Neural cell (in vitro differentiated cells): ENCODE data around the gene CPD. TPM values are rescaled to one million over a fixed set of nuclear protein-coding genes. Genes with fewer than 3 reads are reported as not detected.

Experiments
- H2AFZ ChIP-seq: fragments of 200-600, 300-800 bp; sonication (generic), shearing (Covaris generic); 2 replicates; pipeline ENCODE4 v1.6.0; 2014; ENCODE audit warnings: low read depth, mild to moderate bottlenecking, antibody characterized with exemption, low read length, moderate library complexity
- H3F3A ChIP-seq: fragments of 200-600 bp; shearing (Covaris generic); 2 replicates; pipeline ENCODE4 v1.6.1; 2016; ENCODE audit warnings: mild to moderate bottlenecking, moderate library complexity, mixed read lengths, antibody characterized with exemption, low read length; ENCODE audit not compliant: insufficient read depth, poor library complexity, severe bottlenecking
- H3K27ac ChIP-seq: fragments of 200-600, 300-800 bp; sonication (generic), shearing (Covaris generic); 2 replicates; pipeline ENCODE4 v1.5.1; 2014; ENCODE audit warnings: mild to moderate bottlenecking, low read length, moderate library complexity
- H3K27me3 ChIP-seq: fragments of 300-800, 200-600 bp; sonication (generic), shearing (Covaris generic); 2 replicates; pipeline ENCODE4 v1.6.0; 2014; ENCODE audit warnings: mild to moderate bottlenecking, low read depth, low read length, moderate library complexity; ENCODE audit not compliant: insufficient read depth
- H3K36me3 ChIP-seq: fragments of 300-800, 200-600 bp; sonication (generic), shearing (Covaris generic); 2 replicates; pipeline ENCODE4 v1.5.1; 2014; ENCODE audit warnings: mild to moderate bottlenecking, antibody characterized with exemption, low read length, moderate library complexity; ENCODE audit not compliant: insufficient read depth
- H3K4me2 ChIP-seq: fragments of 300-800, 200-600 bp; sonication (generic), shearing (Covaris generic); 2 replicates; pipeline ENCODE4 v1.6.0; 2014; ENCODE audit warnings: mild to moderate bottlenecking, low read length
- H3K4me3 ChIP-seq: fragments of 300-800, 200-600 bp; sonication (generic), shearing (Covaris generic); 2 replicates; pipeline ENCODE4 v1.5.1; 2014; ENCODE audit warnings: mild to moderate bottlenecking, low read length, moderate library complexity
- H3K79me2 ChIP-seq: fragments of 200-600 bp; shearing (Covaris generic); replicated peaks from 2 replicates; pipeline ENCODE4 v1.6.0; 2014; ENCODE audit warnings: mild to moderate bottlenecking, low read length, moderate library complexity; ENCODE audit not compliant: insufficient read depth
- H3K9ac ChIP-seq: fragments of 300-800, 200-600 bp; sonication (generic), shearing (Covaris generic); 2 replicates; pipeline ENCODE4 v1.6.1; 2016; ENCODE audit warnings: mild to moderate bottlenecking, low read length, mixed read lengths
- H3K9me2 ChIP-seq: fragments of 200-600 bp; shearing (Covaris generic); 2 replicates; pipeline ENCODE4 v1.6.1; 2016; ENCODE audit warnings: mild to moderate bottlenecking, low read length, mixed read lengths; ENCODE audit not compliant: insufficient read depth
- H3K9me3 ChIP-seq: fragments of 200-600, 300-800 bp; sonication (generic), shearing (Covaris generic); 2 replicates; pipeline ENCODE4 v1.6.1; 2016; ENCODE audit warnings: mild to moderate bottlenecking, mixed run types, low read length, moderate library complexity, mixed read lengths
- H4K20me1 ChIP-seq: fragments of 200-600 bp; shearing (Covaris generic); 2 replicates; pipeline ENCODE4 v1.6.1; 2016; ENCODE audit warnings: mild to moderate bottlenecking, mixed run types; ENCODE audit not compliant: insufficient read depth
- EP300 ChIP-seq: fragments of 450-650 bp; conservative IDR thresholded peaks from 2 replicates; pipeline ENCODE4 v1.6.1; 2014; ENCODE audit warnings: antibody characterized with exemption, mild to moderate bottlenecking, moderate library complexity; ENCODE audit not compliant: poor library complexity, severe bottlenecking
- EZH2 ChIP-seq: fragments of 200-600, 300-800 bp; shearing (Covaris generic), sonication (generic); IDR thresholded peaks from 2 replicates; pipeline ENCODE4 v1.6.1; 2014; ENCODE audit warnings: antibody characterized with exemption, low read length, borderline replicate concordance, mild to moderate bottlenecking; ENCODE audit not compliant: insufficient read depth, poor library complexity, severe bottlenecking
- MXI1 ChIP-seq: fragments of 450-650 bp; conservative IDR thresholded peaks from 2 replicates; pipeline ENCODE4 v1.6.1; 2014; ENCODE audit warnings: antibody characterized with exemption, mild to moderate bottlenecking; ENCODE audit not compliant: poor library complexity, severe bottlenecking
- POLR2AphosphoS5 ChIP-seq: IDR thresholded peaks from 2 replicates; pipeline ENCODE4 v1.6.1; 2012
- RAD21 ChIP-seq: fragments of 450-650 bp; conservative IDR thresholded peaks from 2 replicates; pipeline ENCODE4 v1.6.1; 2014; ENCODE audit warnings: antibody characterized with exemption, mild to moderate bottlenecking, moderate library complexity
- REST ChIP-seq: IDR thresholded peaks from 2 replicates; pipeline ENCODE4 v1.6.1; 2012; ENCODE audit warnings: borderline replicate concordance
- SMC3 ChIP-seq: fragments of 450-650 bp; conservative IDR thresholded peaks from 2 replicates; pipeline ENCODE4 v1.6.1; 2014; ENCODE audit warnings: antibody characterized with exemption, mild to moderate bottlenecking, moderate library complexity; ENCODE audit not compliant: poor library complexity
- TAF1 ChIP-seq: IDR thresholded peaks from 2 replicates; pipeline ENCODE4 v1.6.1; 2012; ENCODE audit warnings: low read depth
- polyA plus RNA-seq: library from polyadenylated mRNA; depleted of rRNA; stranded (reverse); fragments of >200 nt; gene quantifications from 2 replicates; pipeline ENCODE4 v1.2.3, GENCODE V29; 2014
- TF ChIP-seq, protein P1 (sequence below): fragments of 450-650 bp; IDR thresholded peaks from 2 replicates; pipeline ENCODE4 v1.5.1; 2014; ENCODE audit warnings: antibody characterized with exemption, mild to moderate bottlenecking, moderate library complexity; ENCODE audit not compliant: poor library complexity, severe bottlenecking

CPD gene
- polyA plus RNA-seq, 1 donor from 2014 or later, result 14.1 TPM

- no peaks in the 10 kb centered on the region for H3K27me3 ChIP-seq
- no peaks in the 10 kb centered on the region for H3K9me2 ChIP-seq
- H3K4me3 ChIP-seq, result no peak overlapping the region
- no peaks in the 10 kb centered on the region for H3K36me3 ChIP-seq
- H4K20me1 ChIP-seq, result no peaks in the 10 kb centered on the region
- H3K9ac ChIP-seq, result no peak overlapping the region
- no peak overlapping the region for H3K27ac ChIP-seq
- no peak for TF ChIP-seq SMC3
- no peak for TF ChIP-seq POLR2AphosphoS5
- TF ChIP-seq REST, result no peak
- no peak for TF ChIP-seq EP300
- TF ChIP-seq EZH2, result no peak
- TF ChIP-seq RAD21, result no peak
- TF ChIP-seq, protein P1, sequence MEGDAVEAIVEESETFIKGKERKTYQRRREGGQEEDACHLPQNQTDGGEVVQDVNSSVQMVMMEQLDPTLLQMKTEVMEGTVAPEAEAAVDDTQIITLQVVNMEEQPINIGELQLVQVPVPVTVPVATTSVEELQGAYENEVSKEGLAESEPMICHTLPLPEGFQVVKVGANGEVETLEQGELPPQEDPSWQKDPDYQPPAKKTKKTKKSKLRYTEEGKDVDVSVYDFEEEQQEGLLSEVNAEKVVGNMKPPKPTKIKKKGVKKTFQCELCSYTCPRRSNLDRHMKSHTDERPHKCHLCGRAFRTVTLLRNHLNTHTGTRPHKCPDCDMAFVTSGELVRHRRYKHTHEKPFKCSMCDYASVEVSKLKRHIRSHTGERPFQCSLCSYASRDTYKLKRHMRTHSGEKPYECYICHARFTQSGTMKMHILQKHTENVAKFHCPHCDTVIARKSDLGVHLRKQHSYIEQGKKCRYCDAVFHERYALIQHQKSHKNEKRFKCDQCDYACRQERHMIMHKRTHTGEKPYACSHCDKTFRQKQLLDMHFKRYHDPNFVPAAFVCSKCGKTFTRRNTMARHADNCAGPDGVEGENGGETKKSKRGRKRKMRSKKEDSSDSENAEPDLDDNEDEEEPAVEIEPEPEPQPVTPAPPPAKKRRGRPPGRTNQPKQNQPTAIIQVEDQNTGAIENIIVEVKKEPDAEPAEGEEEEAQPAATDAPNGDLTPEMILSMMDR, result no peak
- TF ChIP-seq TAF1, result no peak
- no peaks in the 10 kb centered on the region for H3K79me2 ChIP-seq
- no peak overlapping the region for H3K4me2 ChIP-seq
- no peaks in the 10 kb centered on the region for H3F3A ChIP-seq
- H2AFZ ChIP-seq, result no peak overlapping the region
- H3K9me3 ChIP-seq, result no peaks in the 10 kb centered on the region
Measured at GRCh38 chr17:30358055-30358760, 20.5 kb upstream of the CPD start.

GRCh38 chr17:30360086-30360808, 18.5 kb upstream of the CPD start:
- no peak overlapping the region for H3K9ac ChIP-seq
- no peaks in the 10 kb centered on the region for H4K20me1 ChIP-seq
- no peak overlapping the region for H2AFZ ChIP-seq
- no peak overlapping the region for H3K4me3 ChIP-seq
- TF ChIP-seq RAD21 (no peak), TAF1 (no peak), MXI1 (no peak), EZH2 (no peak), POLR2AphosphoS5 (no peak), SMC3 (no peak), EP300 (no peak)
- H3F3A ChIP-seq, result no peaks in the 10 kb centered on the region
- no peaks in the 10 kb centered on the region for H3K9me3 ChIP-seq
- no peaks in the 10 kb centered on the region for H3K27me3 ChIP-seq
- no peaks in the 10 kb centered on the region for H3K79me2 ChIP-seq
- no peaks in the 10 kb centered on the region for H3K9me2 ChIP-seq
- no peak overlapping the region for H3K27ac ChIP-seq
- H3K4me2 ChIP-seq, result no peak overlapping the region
- no peaks in the 10 kb centered on the region for H3K36me3 ChIP-seq
